Esophagus (tissue), 2 donors: ENCODE measurements around the gene METTL25B. TPM values are rescaled to one million over a fixed set of nuclear protein-coding genes. Genes with fewer than 3 reads are reported as not detected.

Experiments
- H3K27ac ChIP-seq, 2 donors: one replicate each; pipeline ENCODE4 v1.5.1; 2013; ENCODE audit warnings: low read depth in 2 of 2, mild to moderate bottlenecking in 2 of 2, inconsistent platforms in 1 of 2, low read length in 1 of 2, moderate library complexity in 1 of 2
- H3K27me3 ChIP-seq, 2 donors: one replicate each; pipeline ENCODE4 v1.6.1; 2013; ENCODE audit warnings: low read length in 2 of 2, control low read depth in 1 of 2, mild to moderate bottlenecking in 1 of 2; ENCODE audit not compliant: insufficient read depth in 2 of 2, control insufficient read depth in 1 of 2
- H3K36me3 ChIP-seq, 2 donors: one replicate each; pipeline ENCODE4 v1.6.1; 2013; ENCODE audit warnings: low read length in 1 of 2; ENCODE audit not compliant: control insufficient read depth in 2 of 2, insufficient read depth in 2 of 2
- H3K4me1 ChIP-seq, 2 donors: one replicate each; pipeline ENCODE4 v1.6.1; 2013; ENCODE audit warnings: low read length in 1 of 2; ENCODE audit not compliant: control insufficient read depth in 2 of 2, insufficient read depth in 2 of 2
- H3K4me3 ChIP-seq, 2 donors: one replicate each; pipeline ENCODE4 v1.5.1; 2013; ENCODE audit warnings: low read length in 2 of 2, mild to moderate bottlenecking in 2 of 2, low read depth in 1 of 2, moderate library complexity in 1 of 2
- H3K9me3 ChIP-seq, 2 donors: one replicate each; pipeline ENCODE4 v1.6.1; 2013; ENCODE audit warnings: mild to moderate bottlenecking in 2 of 2, low read depth in 1 of 2, low read length in 1 of 2, moderate library complexity in 1 of 2; ENCODE audit not compliant: control insufficient read depth in 2 of 2, insufficient read depth in 1 of 2
- WGBS, 2 donors: extraction: QIAGEN DNeasy Blood & Tissue Kit; methylation state at CpG; one replicate each; pipeline ENCODE4 v1.1.7; 2013; 5-methylcytosine and 5-hydroxymethylcytosine counted together
- polyA plus RNA-seq, 2 donors: library from polyadenylated mRNA; stranded (reverse); fragments of 200-250 nt; gene quantifications; one replicate each; pipeline ENCODE4 v1.2.3, GENCODE V29; 2013
- donor health status: healthy with polysubstance abuse.
- donor health status: Bipolar disorder and iron deficiency.

The METTL25B gene
- polyA plus RNA-seq, 2 donors = 18.5 to 38.3 TPM

DNA sequence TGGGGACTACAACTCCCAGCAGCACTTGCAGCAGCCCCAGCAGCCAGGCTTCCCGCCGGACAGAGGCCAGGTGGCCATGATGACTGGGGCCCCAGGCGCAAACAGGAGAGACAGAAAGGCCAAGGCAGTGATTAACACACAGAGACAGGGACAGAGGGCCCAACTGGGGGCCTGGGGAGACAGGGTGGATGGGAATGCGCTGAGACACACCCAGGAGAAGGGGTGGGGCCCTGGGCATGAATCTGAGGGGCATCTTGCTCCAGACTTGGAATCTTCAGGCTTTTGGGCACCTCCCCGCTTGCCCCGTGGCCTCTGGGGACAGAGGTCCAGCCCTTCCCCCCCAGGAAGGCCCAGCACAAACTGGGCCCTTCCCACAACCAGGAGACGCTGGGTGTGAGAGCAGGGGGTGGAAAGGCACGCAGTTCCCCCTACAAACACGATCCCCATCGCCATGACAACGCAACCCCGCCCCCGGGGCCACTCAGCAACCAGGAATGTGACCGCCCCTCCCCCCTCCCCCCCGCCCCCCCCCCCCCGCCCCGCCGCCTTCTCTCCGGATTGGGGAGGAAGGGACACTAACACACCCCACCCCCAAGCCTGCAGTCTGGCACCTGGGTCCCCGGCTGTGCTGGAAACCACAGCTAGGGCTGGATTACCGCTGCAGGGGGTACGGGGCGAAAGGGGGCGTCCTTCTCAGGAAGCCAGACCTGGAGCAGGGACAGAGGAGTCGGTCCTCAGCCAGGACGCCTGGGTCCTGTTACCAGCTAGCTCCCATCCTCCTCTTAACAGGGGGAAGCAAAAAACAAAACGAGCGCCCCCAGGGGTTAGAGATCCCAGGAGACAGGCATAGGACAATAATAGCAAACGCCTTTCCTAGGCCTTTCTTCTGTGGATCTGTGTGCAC is 18.7 kb downstream of the METTL25B start:
- WGBS, 2 donors = 1 to 3% methylated on average over 21 to 23 of the region's 29 CpGs
- no peaks in the 10 kb centered on the region for H3K9me3 ChIP-seq
- no peaks in the 10 kb centered on the region for H3K27me3 ChIP-seq
- peaks cover 3 to 19% of the 10 kb centered on the region in 2 donors for H3K4me1 ChIP-seq
- H3K27ac ChIP-seq = peak overlapping the region; percentile 96 to 98
- peak overlapping the region; percentile 51 to 99 for H3K4me3 ChIP-seq
- peaks cover 5 to 19% of the 10 kb centered on the region in 2 donors for H3K36me3 ChIP-seq

DNA sequence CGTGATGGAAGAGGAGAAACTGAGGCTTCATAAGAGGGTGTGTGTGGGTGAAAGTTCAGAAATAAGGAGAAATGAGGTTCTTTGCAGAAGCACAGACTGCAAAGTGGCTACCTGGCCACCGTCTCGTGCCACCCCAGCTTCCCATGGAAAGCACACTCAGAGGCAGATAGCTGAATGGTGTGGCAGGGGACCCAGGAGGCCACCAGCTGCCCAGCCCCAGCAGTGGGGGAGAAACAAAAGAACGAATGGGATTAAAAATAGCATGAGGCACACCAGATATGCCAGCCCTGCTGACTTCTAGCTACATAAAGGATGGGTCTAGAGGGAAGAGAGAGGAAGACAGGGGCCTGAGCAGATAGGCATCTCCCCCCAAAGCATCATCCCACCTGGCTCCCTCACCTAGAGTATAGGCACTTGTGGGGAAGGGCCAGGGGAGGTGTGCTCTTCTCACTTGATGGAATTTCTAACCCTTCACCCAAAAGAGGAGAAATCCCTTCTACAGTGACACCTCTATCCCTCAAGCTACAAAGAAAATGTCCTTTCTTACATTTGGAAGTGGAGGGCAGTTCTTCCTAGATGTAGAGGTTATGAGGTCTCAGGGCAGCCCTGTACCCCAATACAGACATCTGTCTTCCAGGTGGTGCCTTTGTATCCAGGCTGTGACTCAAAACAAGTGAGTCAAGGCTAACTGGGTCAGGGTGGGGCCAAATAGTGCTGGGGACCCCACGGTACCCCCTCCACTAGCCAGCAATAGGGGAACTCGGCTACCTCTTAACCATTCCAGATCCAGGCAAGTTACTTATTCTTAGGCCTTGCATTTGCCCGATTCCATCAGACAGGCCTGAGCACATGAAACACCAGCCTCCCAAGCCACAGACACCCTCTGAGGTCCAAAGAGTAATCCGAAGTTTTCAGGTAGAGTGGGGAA is 19.7 kb downstream of the METTL25B start:
- H3K4me3 ChIP-seq = peak overlapping the region; percentile 34 to 99
- H3K27ac ChIP-seq = peak overlapping the region; percentile 96 to 98
- peaks cover 3 to 21% of the 10 kb centered on the region in 2 donors for H3K4me1 ChIP-seq
- WGBS, 2 donors = 6% methylated on average over 8 of the region's 8 CpGs
- no peaks in the 10 kb centered on the region for H3K27me3 ChIP-seq
- peaks cover 0 to 18% of the 10 kb centered on the region in 2 donors for H3K36me3 ChIP-seq
- no peaks in the 10 kb centered on the region for H3K9me3 ChIP-seq

DNA sequence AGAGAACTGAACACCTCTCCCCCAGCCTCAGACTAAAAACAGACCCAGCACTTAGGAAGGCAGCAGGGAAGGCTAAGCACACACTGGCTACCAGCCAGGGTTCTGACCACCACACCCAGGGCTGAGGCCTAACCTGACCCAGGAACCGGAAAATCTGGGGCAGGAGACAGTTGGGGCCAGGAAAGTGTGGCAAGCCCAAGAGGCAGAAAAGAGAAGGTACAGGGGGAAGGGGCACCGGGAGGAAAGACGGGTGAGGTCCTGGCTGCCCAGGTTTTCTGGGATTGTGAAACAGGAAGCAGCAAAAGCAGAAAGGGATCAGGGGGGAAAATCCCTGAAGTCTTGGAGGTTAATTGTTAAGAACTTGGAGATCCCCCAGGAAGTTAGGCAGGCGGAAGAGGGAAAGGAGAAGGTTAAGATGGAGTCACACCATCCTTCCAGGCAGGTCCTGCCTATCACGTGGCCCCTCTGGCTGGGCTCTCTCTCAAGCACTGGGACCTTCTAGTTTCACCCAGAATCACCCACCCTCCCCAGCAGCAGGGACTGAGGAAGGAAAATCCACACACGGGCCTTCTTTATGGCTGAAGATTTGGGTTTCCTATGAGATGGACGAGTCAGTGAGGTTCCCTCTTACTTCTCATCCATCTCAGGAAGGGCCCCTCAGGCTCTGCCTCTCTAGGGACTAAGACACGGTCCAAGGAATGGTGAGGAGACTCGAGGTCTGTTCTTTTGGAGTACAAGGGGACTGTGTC is 20.6 kb downstream of the METTL25B start:
- WGBS, 2 donors = 2 to 5% methylated on average over 9 of the region's 9 CpGs
- peaks cover 3 to 21% of the 10 kb centered on the region in 2 donors for H3K4me1 ChIP-seq
- H3K4me3 ChIP-seq = peak overlapping the region; percentile 95 to 99
- peak overlapping the region; percentile 96 to 98 for H3K27ac ChIP-seq
- H3K27me3 ChIP-seq = no peaks in the 10 kb centered on the region
- no peaks in the 10 kb centered on the region for H3K9me3 ChIP-seq
- peaks cover 0 to 9% of the 10 kb centered on the region in 2 donors for H3K36me3 ChIP-seq

DNA sequence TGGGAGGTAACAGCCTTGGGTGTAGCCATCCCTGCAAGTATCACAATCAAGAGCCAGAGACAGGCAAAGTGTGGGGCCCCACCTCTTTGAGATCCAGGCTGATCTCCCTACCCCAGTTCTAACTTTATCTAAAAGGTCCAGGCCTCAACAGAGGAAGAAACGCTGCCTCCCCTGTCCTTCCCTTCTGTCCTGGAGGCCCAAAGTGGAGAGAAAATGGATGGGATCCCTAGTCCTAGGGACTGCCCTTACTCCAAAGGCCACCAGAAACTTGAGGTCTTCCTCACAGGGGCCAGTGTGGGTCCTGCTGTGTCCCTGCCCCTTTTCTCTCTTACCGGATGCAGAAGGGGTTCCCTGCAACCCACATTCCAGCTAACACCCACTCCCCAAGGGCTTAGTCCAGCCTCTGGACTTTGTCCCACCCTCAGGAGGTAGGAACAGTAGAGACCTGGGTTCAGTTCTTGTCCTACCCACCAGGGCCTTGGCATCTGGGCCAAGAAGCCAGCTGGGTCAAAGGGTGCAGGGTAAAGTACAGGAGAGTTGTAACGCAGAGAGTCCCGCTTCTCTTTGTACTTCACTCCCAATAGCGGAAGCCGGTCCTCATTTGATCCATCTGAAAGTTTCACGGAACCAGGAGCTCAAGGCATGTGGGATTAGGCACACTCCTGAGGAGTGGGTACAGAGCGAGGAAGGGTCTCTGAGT is 21.3 kb downstream of the METTL25B start:
- peaks cover 0 to 5% of the 10 kb centered on the region in 2 donors for H3K36me3 ChIP-seq
- 11 to 12% methylated on average over 8 of the region's 8 CpGs for WGBS, 2 donors
- peaks cover 3 to 21% of the 10 kb centered on the region in 2 donors for H3K4me1 ChIP-seq
- H3K27ac ChIP-seq = peak overlapping the region; percentile 96 to 98
- H3K27me3 ChIP-seq = no peaks in the 10 kb centered on the region
- H3K4me3 ChIP-seq = peak overlapping the region; percentile 95 to 99
- no peaks in the 10 kb centered on the region for H3K9me3 ChIP-seq

DNA sequence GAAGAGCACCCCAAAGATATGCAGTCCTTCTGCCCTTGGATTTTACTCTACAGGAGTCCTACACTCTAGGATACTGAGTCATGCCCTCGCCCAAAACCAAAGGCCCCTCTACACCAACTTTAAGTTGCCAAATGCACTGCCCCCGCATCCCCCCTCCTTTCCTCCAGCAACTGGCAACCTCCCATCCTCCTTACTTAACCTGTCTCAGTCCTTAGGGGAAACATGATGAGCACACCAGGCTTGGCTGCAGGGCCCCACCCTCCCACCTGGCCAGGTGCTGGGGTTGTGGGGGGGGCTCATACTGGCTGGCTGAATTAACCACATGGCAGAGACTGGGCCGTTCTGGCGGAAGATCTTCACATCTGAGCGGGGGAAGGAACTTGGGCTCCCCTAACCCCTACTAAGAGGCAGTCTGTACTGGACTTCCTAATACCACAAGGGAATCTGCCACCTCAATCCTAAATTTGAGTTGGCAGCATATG is 22.0 kb downstream of the METTL25B start:
- H3K36me3 ChIP-seq = peaks cover 0 to under 1% of the 10 kb centered on the region in 2 donors
- 0 to 5% methylated on average over 5 of the region's 5 CpGs for WGBS, 2 donors
- peaks cover 3 to 21% of the 10 kb centered on the region in 2 donors for H3K4me1 ChIP-seq
- no peaks in the 10 kb centered on the region for H3K27me3 ChIP-seq
- H3K9me3 ChIP-seq = no peaks in the 10 kb centered on the region
- H3K27ac ChIP-seq = peak overlapping the region; percentile 96 to 98
- peak overlapping the region; percentile 95 to 99 for H3K4me3 ChIP-seq

DNA sequence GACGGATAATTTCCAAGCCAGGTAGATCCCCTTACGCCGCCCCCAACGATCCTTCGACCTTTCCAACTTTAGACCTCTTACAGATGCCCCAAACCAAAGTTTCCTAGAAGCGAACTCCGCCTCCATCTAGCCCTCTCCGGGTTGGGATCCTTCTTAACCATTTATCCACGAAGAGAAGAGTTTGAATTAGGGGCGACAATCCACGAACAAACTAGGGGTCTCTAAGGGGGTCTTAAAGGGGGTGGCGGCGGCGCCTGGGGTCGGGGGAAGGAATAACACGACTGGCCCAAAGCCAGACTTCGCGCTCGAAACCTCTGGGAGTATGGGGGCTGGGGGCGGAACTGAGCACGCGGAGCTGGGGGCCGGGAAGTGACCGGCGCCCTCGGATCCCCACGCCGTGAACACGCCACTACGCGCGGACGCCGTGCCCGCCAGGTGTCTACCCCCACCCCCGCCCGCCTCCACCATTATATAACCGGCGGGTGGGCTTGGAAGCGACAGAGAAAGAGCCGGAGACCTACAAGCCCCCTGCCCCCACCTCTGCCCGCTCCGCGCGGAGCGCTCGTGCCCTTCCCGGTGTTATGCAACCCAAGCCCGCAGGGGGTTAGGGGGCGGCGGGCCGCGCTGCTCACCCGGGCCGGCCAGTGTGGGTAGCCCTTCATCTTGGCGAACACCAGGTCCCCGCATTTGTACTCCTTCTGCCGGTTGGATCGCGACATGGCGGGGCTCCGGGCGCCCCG is 22.6 kb downstream of the METTL25B start:
- peaks cover under 1 to 21% of the 10 kb centered on the region in 2 donors for H3K4me1 ChIP-seq
- no peaks in the 10 kb centered on the region for H3K9me3 ChIP-seq
- H3K27ac ChIP-seq = peak overlapping the region; percentile 96 to 98
- peak overlapping the region; percentile 95 to 99 for H3K4me3 ChIP-seq
- 1% methylated on average over 57 to 64 of the region's 64 CpGs for WGBS, 2 donors
- no peaks in the 10 kb centered on the region for H3K36me3 ChIP-seq
- no peaks in the 10 kb centered on the region for H3K27me3 ChIP-seq

DNA sequence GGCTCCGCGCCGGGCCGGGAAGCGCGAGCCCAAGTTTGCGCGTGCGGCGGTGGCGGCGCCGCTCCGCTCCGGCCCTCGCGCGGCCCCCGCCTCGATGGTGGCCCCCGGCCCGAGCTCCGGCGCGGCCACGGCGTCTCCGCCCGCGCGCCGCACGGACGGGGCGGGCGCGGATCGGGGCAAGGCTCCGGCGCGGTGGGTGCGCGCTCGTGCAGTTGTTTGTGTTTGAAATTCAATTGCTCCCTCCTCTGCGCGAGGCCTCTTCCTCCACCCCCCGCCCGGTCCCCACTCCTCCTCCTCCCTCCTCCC is 23.1 kb downstream of the METTL25B start, which contains the start of gene HDGF:
TSS of gene HDGF (minus strand) at position 225 of the 306 bp plus-strand sequence. CDS start 246 bp downstream, outside the sequence.
- Histone ChIP-seq H3K9me3 (no peaks in the 10 kb centered on the region), H3K27ac (peak within 1 kb of the TSS; percentile 96 to 98), H3K36me3 (no peaks in the 10 kb centered on the region), H3K27me3 (no peaks in the 10 kb centered on the region), H3K4me3 (peak within 1 kb of the TSS; percentile 95 to 99), H3K4me1 (peaks cover 0 to 18% of the 10 kb centered on the region in 2 donors)
- 0% methylated on average over 32 to 48 of the region's 48 CpGs for WGBS, 2 donors

DNA sequence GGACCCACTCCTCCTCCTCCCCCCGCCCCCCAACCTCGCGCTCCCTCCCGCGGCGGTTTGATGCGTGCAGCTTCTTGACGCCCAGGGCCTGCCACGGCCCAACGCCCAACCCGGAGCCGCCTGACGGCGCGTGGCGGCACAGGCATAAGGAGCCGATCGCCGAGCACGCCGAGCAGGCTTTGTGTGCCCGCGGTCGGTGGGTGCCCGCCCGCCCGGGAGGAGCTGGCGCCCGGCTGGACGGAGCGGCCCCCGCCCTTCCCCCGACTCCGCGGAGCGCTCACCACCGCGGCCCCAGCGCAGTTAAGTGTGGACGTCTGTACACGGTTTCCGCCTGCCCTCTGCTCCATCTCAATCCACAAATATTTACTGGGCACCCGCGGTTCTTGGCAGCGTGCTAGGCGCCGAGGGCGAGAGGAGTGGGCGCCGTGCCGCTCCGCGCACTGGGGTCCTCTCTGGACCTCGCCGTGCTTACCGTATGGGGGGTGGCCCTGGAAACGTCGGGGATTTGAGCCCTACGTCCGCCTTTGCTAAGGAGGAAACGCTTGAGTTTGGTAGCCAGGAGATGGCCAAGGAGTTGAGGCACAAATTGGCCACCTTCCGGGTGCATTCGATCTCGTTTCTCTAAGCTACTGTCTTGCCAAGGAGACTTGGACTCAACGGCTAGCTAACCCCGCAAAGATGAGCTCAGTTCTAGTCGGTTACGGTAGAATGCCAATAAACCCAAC is 23.6 kb downstream of the METTL25B start:
- Histone ChIP-seq H3K4me1 (peaks cover 0 to 18% of the 10 kb centered on the region in 2 donors), H3K9me3 (no peaks in the 10 kb centered on the region), H3K4me3 (peak overlapping the region; percentile 95 to 99), H3K27ac (peak overlapping the region; percentile 96 to 98), H3K36me3 (no peaks in the 10 kb centered on the region), H3K27me3 (no peaks in the 10 kb centered on the region)
- 0% methylated on average over 48 to 68 of the region's 68 CpGs for WGBS, 2 donors
